Smooth muscle cell (in vitro differentiated cells): Measurements from ENCODE around the gene MYO3B. TPM values are rescaled to one million over a fixed set of nuclear protein-coding genes. Genes with fewer than 3 reads are reported as not detected.

ENCODE experiments used
- DNase-seq: peaks from one replicate; lab custom pipeline; 2025; ENCODE audit not compliant: unreplicated experiment; lab: John Stamatoyannopoulos, UW
- H2AFZ ChIP-seq: fragments of 200-600 bp; sonication (generic); 2 replicates; pipeline ENCODE4 v1.6.0; 2016; ENCODE audit warnings: antibody characterized with exemption, low read depth, mild to moderate bottlenecking
- H3F3A ChIP-seq: fragments of 200-600 bp; sonication (generic); 2 replicates; pipeline ENCODE4 v1.6.0; 2017; ENCODE audit warnings: antibody characterized with exemption, low read depth
- H3K27ac ChIP-seq: fragments of 200-600 bp; sonication (generic); 2 replicates; pipeline ENCODE4 v1.5.1; 2016; ENCODE audit warnings: low read depth, mild to moderate bottlenecking
- H3K27me3 ChIP-seq: fragments of 200-600 bp; sonication (generic); 2 replicates; pipeline ENCODE4 v1.6.1; 2016; ENCODE audit warnings: low read depth, mild to moderate bottlenecking
- H3K36me3 ChIP-seq: fragments of 200-600 bp; sonication (generic); 2 replicates; pipeline ENCODE4 v1.5.1; 2016; ENCODE audit warnings: low read depth
- H3K4me1 ChIP-seq: fragments of 200-600 bp; sonication (generic); 2 replicates; pipeline ENCODE4 v1.5.1; 2016; ENCODE audit warnings: low read depth
- H3K4me2 ChIP-seq: fragments of 200-600 bp; sonication (generic); 2 replicates; pipeline ENCODE4 v1.6.0; 2016; ENCODE audit warnings: mild to moderate bottlenecking
- H3K4me3 ChIP-seq: fragments of 200-600 bp; sonication (generic); 2 replicates; pipeline ENCODE4 v1.5.1; 2016; ENCODE audit warnings: mild to moderate bottlenecking
- H3K79me2 ChIP-seq: fragments of 200-600 bp; sonication (generic); 2 replicates; pipeline ENCODE4 v1.6.0; 2016; ENCODE audit warnings: low read depth, mild to moderate bottlenecking
- H3K9ac ChIP-seq: fragments of 200-600 bp; sonication (generic); 2 replicates; pipeline ENCODE4 v1.6.0; 2016; ENCODE audit warnings: low read depth
- H3K9me3 ChIP-seq: fragments of 200-600 bp; sonication (generic); replicated peaks from 2 replicates; pipeline ENCODE4 v1.5.1; 2016; ENCODE audit warnings: low read depth
- H4K20me1 ChIP-seq: fragments of 200-600 bp; sonication (generic); 2 replicates; pipeline ENCODE4 v1.6.0; 2016; ENCODE audit warnings: low read depth
- WGBS: methylation state at CpG from one replicate; pipeline ENCODE4 v1.1.7; 2016; ENCODE audit warnings: low lambda C conversion rate; 5-methylcytosine and 5-hydroxymethylcytosine counted together
- polyA plus RNA-seq: library from polyadenylated mRNA; unstranded; fragments of >200 nt; fragmentation: Nextera tagmentation; extraction: Ambion mirVana; gene quantifications from 2 replicates; pipeline ENCODE4 v1.2.1, GENCODE V29; 2016
- total RNA-seq: library from RNA; depleted of rRNA; stranded (reverse); fragments of >200 nt; gene quantifications from 2 replicates; pipeline ENCODE4 v1.2.3, GENCODE V29; 2014
- TF ChIP-seq, protein P1 (sequence below): fragments of 200-600 bp; sonication (generic); IDR thresholded peaks from 2 replicates; pipeline ENCODE4 v1.5.1; 2017; ENCODE audit warnings: borderline replicate concordance, mild to moderate bottlenecking, antibody characterized with exemption; ENCODE audit not compliant: insufficient read depth, poor library complexity, severe bottlenecking

MYO3B gene
- total and polyA plus RNA-seq, 2 experiments from 2014 or later, result 0.47 to 3.1 TPM

DNA sequence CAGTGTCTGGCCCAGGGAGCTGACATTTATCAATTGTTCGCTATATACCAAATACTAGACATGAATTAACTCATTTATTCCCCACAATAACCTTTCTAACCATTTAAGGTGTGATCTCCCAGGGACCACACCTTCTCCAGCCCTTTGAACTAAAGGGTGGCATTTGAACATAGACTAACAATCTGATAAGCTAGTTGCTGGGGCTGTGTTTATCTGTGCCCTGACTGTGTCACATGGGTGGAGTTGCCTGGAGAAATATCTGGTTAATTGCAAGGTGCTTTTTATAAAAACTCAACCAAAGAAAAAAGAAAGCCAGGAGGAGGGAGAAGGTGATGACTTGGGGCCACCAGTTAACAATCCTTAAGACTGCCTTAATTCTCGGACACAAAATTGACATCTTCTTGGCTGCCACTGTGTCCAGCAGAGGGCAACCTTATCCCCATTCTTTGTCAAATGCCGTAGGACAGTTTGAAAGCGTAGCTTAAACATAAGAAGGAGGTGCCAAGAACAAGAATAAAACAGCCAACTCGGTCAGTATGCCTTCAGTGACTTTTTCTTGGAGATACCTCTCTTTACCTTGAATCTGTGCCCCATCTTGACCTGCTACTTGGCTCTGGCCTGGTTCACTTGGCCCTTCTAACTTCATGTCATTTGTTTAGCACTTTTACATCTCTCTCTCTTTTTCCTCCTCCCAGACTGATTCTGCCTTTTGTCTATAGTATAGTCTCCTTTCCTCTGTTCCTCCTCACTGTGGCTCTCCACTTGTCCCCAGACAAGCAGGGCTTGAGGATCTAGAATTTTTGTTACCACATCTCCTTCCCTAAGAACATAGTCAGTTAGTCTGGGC is 183.4 kb downstream of the MYO3B start:
- Histone ChIP-seq H3K27ac (no peak overlapping the region), H3K27me3 (peaks cover 4% of the 10 kb centered on the region), H3K79me2 (no peaks in the 10 kb centered on the region), H3K9me3 (no peaks in the 10 kb centered on the region), H3K4me2 (no peak overlapping the region), H3K36me3 (no peaks in the 10 kb centered on the region), H2AFZ (peak overlapping the region; percentile 62), H3F3A (no peaks in the 10 kb centered on the region), H3K9ac (no peak overlapping the region), H3K4me3 (no peak overlapping the region), H3K4me1 (peaks cover 54% of the 10 kb centered on the region), H4K20me1 (no peaks in the 10 kb centered on the region)
- WGBS, result 29% methylated on average over 5 of the region's 5 CpGs
- TF ChIP-seq, protein P1, sequence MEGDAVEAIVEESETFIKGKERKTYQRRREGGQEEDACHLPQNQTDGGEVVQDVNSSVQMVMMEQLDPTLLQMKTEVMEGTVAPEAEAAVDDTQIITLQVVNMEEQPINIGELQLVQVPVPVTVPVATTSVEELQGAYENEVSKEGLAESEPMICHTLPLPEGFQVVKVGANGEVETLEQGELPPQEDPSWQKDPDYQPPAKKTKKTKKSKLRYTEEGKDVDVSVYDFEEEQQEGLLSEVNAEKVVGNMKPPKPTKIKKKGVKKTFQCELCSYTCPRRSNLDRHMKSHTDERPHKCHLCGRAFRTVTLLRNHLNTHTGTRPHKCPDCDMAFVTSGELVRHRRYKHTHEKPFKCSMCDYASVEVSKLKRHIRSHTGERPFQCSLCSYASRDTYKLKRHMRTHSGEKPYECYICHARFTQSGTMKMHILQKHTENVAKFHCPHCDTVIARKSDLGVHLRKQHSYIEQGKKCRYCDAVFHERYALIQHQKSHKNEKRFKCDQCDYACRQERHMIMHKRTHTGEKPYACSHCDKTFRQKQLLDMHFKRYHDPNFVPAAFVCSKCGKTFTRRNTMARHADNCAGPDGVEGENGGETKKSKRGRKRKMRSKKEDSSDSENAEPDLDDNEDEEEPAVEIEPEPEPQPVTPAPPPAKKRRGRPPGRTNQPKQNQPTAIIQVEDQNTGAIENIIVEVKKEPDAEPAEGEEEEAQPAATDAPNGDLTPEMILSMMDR, result peak; percentile 66
- no peak for DNase-seq

DNA sequence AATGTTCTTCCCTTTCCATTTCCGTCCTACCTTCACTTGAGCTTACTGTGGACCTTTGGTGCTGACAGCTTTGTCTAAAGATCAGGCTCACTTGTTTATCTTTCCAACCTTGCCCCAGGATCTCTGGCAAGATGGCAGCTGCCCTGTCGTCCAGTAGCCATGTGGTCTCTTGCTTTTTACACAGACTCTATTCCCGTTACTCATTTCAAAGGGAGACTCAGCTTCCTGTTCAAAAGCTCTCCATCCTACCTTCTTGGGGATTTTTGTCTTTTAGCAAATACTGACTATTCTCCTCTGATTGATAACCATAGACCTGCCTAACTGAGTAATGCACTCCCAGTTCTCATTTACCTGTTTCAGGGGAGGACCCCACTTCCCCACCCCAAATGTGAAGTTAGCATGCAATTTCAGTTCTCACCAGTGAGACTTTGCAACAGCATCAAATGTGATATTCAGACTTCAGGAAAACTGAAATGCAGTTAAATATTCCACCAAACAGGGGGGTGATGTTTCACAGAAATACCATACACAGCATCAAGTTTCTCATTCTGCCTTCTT is 184.4 kb downstream of the MYO3B start:
- 76% methylated on average over 3 of the region's 3 CpGs for WGBS
- H2AFZ ChIP-seq, result no peak overlapping the region
- no peaks in the 10 kb centered on the region for H4K20me1 ChIP-seq
- H3K4me1 ChIP-seq, result peaks cover 63% of the 10 kb centered on the region
- H3K36me3 ChIP-seq, result no peaks in the 10 kb centered on the region
- H3K4me2 ChIP-seq, result no peak overlapping the region
- H3K9me3 ChIP-seq, result no peaks in the 10 kb centered on the region
- H3K9ac ChIP-seq, result no peak overlapping the region
- TF ChIP-seq, protein P1, result no peak
- H3F3A ChIP-seq, result no peaks in the 10 kb centered on the region
- no peaks in the 10 kb centered on the region for H3K79me2 ChIP-seq
- peaks cover 14% of the 10 kb centered on the region for H3K27me3 ChIP-seq
- peak overlapping the region; percentile 75 for H3K27ac ChIP-seq
- H3K4me3 ChIP-seq, result no peak overlapping the region
- DNase-seq, result no peak

DNA sequence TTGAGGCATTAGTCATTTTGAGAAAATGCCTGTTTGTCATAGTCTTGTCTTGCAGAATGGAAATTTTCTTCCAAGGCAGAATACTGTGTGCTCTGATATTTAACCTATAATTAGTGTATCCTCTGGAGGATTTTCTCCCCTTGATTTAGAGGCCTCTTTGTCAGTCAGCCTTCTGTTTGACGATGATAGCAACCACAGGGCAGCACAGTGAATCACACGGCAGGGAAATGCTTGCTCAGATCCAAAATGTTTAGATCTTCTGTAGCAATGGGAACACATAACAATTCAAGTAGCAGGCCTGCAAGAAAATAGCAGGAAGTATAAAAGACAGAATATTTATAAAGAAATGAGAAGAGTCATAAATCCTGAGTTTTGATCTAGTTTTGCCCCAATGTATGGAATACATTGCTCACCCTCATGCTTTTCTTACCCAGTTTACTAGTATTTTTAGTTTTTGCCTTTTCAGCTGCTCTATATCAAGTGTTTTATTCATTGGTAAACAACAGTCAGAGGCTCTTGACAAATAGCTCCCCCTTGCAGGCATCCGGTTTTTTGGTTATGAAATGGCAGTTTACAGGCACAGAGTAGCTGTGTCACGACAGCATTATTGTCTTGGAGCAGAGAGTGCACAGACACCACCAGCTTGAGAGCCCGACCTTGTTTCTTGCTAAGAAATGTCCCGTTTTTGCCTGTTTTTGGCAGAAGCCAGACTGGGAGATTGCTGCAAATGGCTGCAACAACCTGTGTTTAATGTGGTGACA is 185.1 kb downstream of the MYO3B start:
- H2AFZ ChIP-seq, result no peak overlapping the region
- H3F3A ChIP-seq, result no peaks in the 10 kb centered on the region
- H3K27me3 ChIP-seq, result peaks cover 20% of the 10 kb centered on the region
- DNase-seq, result no peak
- H3K79me2 ChIP-seq, result no peaks in the 10 kb centered on the region
- no peaks in the 10 kb centered on the region for H3K36me3 ChIP-seq
- peaks cover 69% of the 10 kb centered on the region for H3K4me1 ChIP-seq
- no peaks in the 10 kb centered on the region for H4K20me1 ChIP-seq
- H3K27ac ChIP-seq, result peak overlapping the region; percentile 75
- no peaks in the 10 kb centered on the region for H3K9me3 ChIP-seq
- TF ChIP-seq, protein P1, result no peak
- 57% methylated on average over 6 of the region's 6 CpGs for WGBS
- H3K9ac ChIP-seq, result peak overlapping the region; percentile 16
- peak overlapping the region; percentile 39 for H3K4me2 ChIP-seq
- no peak overlapping the region for H3K4me3 ChIP-seq
